Ishikawa (cell line): Measurements from ENCODE around the gene GYS2.

Source experiments
- CEBPB ChIP-seq: IDR thresholded peaks from 2 replicates; pipeline ENCODE4 v1.6.1; 2012
- CREB1 ChIP-seq: IDR thresholded peaks from 2 replicates; pipeline ENCODE4 v1.6.1; 2012; ENCODE audit warnings: low read depth
- EGR1 ChIP-seq: IDR thresholded peaks from 2 replicates; pipeline ENCODE4 v1.6.1; 2012
- EP300 ChIP-seq: IDR thresholded peaks from 2 replicates; pipeline ENCODE4 v1.6.1; 2012; ENCODE audit warnings: borderline replicate concordance
- FOXM1 ChIP-seq: IDR thresholded peaks from 2 replicates; pipeline ENCODE4 v1.6.1; 2012; ENCODE audit warnings: low read depth, borderline replicate concordance
- MAX ChIP-seq: IDR thresholded peaks from 2 replicates; pipeline ENCODE4 v1.6.1; 2012
- RAD21 ChIP-seq: IDR thresholded peaks from 2 replicates; pipeline ENCODE4 v1.6.1; 2012; ENCODE audit warnings: low read depth
- REST ChIP-seq: IDR thresholded peaks from 2 replicates; pipeline ENCODE4 v1.6.1; 2012; ENCODE audit warnings: low read depth, mild to moderate bottlenecking
- TAF1 ChIP-seq: IDR thresholded peaks from 2 replicates; pipeline ENCODE4 v1.6.1; 2012; ENCODE audit warnings: low read depth, mild to moderate bottlenecking
- TCF12 ChIP-seq: IDR thresholded peaks from 2 replicates; pipeline ENCODE4 v1.6.1; 2012; ENCODE audit warnings: low read depth
- TEAD4 ChIP-seq: IDR thresholded peaks from 2 replicates; pipeline ENCODE4 v1.6.1; 2012
- YY1 ChIP-seq: IDR thresholded peaks from 2 replicates; pipeline ENCODE4 v1.6.1; 2012; ENCODE audit warnings: low read depth
- TF ChIP-seq, protein P1 (sequence below): IDR thresholded peaks from 2 replicates; pipeline ENCODE4 v1.6.1; 2012

DNA sequence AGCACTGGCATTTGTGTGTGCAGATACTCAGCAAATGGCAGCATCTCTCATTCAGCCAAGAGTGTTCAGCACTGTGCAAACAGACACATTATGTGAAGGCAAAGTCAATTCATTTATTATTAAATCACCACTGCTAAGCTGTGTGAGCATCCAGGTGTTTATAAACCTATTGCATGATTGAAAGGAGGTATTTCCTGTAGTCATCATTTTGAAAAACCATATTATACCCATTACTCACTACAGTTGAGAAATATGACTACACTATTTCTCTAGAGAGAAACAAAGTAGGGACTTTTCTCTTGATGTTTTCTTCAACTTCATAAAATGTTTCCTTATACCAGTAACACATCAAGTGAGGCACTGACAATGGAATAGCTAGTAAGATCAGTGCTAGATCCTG is 64.8 kb downstream of the GYS2 start:
- TF ChIP-seq YY1 (no peak), MAX (no peak), EP300 (no peak), TEAD4 (no peak), RAD21 (no peak), CEBPB (no peak), TAF1 (no peak), EGR1 (no peak), CREB1 (no peak), REST (no peak), TCF12 (no peak), FOXM1 (no peak)
- TF ChIP-seq, protein P1, sequence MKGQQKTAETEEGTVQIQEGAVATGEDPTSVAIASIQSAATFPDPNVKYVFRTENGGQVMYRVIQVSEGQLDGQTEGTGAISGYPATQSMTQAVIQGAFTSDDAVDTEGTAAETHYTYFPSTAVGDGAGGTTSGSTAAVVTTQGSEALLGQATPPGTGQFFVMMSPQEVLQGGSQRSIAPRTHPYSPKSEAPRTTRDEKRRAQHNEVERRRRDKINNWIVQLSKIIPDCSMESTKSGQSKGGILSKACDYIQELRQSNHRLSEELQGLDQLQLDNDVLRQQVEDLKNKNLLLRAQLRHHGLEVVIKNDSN = no peak
